Adipose tissue (tissue), 3 donors: ENCODE results near the gene ITGA3. TPM values are rescaled to one million over a fixed set of nuclear protein-coding genes. Genes with fewer than 3 reads are reported as not detected.

Source experiments
- H3K27ac ChIP-seq: one replicate; pipeline ENCODE4 v1.5.1; 2013; ENCODE audit warnings: low read depth, low read length
- WGBS, 3 donors: extraction: QIAGEN DNeasy Blood & Tissue Kit; methylation state at CpG; one replicate each; pipeline ENCODE4 v1.1.7; 2013; 5-methylcytosine and 5-hydroxymethylcytosine counted together
- polyA plus RNA-seq, 3 donors: library from polyadenylated mRNA; stranded (reverse); fragments of 200-250 nt; gene quantifications; one replicate each; pipeline ENCODE4 v1.2.3, GENCODE V29; 2013
- donor health status: healthy with polysubstance abuse.
- donor health status: Bipolar disorder and iron deficiency.
- donor health status: healthy.

Gene ITGA3
- polyA plus RNA-seq, 3 donors = 13.2 to 19.1 (median 13.4) TPM

DNA sequence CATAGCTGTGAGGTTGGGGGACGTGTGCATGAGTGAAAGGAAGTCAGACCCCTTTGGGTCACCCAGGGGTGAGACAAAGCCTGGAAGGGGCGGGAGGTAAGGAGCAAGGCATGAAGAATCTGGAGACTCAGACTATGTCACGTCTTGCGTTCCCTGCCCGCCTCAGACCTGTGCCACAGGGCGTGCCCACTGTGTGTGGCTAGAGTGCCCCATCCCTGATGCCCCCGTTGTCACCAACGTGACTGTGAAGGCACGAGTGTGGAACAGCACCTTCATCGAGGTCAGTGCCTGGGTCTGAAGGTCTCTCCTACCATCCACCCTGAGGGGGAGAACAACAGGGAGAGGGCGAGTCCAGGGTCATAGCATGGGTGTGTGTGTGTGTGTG is 24.2 kb downstream of the ITGA3 start:
- no peak overlapping the region for H3K27ac ChIP-seq
- WGBS, 3 donors = 82 to 92% (median 89%) methylated on average over 11 of the region's 11 CpGs

DNA sequence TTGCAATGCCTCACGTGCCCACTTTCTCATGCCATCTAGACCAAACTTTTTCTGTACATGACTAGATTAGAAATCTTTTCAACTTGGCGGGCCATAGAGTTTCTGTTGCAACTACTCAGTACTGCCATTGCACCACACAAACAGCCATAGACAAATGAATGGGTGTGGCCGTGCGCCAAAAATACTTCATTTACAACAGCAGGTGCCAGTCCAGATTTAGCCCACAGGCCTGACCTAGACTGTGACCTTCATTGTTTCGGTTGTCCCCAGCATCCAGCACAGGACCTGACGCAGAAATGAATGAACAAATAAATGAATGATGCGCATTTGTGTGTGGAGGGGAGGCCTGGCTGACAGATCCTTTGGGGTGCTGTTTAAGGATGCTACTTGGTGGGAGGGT is 24.9 kb downstream of the ITGA3 start:
- 86 to 91% (median 88%) methylated on average over 7 of the region's 7 CpGs for WGBS, 3 donors
- H3K27ac ChIP-seq = no peak overlapping the region

DNA sequence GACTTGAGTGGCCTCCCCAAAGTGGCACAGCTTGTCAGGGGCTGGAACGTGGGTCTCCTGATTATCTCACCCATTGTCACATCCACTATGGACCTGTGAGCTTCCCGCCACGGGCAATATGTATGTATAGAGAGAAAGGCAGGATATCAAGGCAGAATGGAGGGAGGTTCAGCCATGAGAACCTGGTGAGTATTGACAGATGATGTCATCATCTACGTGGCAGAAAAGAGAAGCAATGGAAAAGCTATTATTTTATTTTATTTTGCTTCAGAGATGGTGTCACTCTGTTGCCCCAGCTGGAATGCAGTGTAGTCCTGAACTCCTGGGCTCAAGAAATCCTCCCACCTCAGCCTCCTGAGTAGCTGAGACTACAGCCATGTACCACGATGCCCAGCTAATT is 25.8 kb downstream of the ITGA3 start:
- WGBS, 3 donors = 80 to 87% (median 83%) methylated on average over 5 of the region's 5 CpGs
- H3K27ac ChIP-seq = no peak overlapping the region

DNA sequence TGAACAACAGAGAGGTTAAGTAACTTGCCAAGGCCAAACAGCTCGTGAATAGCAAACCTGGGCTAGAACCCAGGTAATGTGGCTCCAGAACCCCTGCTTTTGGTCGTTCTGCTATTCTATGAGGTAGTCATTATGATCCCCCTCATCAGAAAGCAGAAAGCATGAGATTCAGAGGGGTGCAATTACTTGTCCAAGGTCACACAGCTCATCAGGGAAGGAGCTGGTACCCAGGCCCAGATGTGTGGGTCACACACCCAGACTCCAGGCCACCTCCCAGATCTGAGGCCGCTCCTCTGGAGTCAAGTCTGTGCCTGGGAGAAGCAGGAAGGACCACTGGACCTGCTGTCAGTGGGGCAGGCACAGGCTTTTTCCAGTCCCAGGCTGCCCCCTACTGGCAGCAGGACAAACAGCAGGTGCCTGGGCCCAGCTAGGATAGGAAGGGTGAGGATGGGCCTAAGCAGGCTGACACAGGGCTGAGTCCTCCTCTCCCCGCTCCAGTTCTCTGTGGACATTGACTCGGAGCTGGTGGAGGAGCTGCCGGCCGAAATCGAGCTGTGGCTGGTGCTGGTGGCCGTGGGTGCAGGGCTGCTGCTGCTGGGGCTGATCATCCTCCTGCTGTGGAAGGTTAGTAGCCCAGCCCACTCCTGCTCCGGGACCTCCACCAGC is 31.5 kb downstream of the ITGA3 start:
- WGBS, 3 donors = 37 to 57% (median 50%) methylated on average over 7 to 10 of the region's 10 CpGs
- no peak overlapping the region for H3K27ac ChIP-seq

DNA sequence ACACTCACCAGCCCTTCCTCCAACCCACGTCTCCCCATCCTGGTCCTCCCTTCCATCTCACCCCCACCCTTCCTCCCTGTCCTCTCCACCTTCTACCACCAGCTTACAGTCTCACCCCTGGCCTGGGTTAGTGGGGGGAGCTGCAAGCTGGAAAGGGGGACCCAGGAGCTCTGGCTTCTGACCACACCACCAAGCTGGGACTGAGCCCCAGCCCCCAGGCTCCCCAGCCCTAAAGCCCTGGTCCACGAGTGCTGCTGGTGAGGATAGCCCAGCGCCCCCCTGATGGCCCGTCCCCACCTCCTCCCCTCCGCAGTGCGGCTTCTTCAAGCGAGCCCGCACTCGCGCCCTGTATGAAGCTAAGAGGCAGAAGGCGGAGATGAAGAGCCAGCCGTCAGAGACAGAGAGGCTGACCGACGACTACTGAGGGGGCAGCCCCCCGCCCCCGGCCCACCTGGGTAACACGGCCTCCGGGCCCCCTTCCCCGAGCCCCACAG is 32.0 kb downstream of the ITGA3 start:
- H3K27ac ChIP-seq = no peak overlapping the region
- 79 to 86% (median 84%) methylated on average over 19 of the region's 19 CpGs for WGBS, 3 donors

DNA sequence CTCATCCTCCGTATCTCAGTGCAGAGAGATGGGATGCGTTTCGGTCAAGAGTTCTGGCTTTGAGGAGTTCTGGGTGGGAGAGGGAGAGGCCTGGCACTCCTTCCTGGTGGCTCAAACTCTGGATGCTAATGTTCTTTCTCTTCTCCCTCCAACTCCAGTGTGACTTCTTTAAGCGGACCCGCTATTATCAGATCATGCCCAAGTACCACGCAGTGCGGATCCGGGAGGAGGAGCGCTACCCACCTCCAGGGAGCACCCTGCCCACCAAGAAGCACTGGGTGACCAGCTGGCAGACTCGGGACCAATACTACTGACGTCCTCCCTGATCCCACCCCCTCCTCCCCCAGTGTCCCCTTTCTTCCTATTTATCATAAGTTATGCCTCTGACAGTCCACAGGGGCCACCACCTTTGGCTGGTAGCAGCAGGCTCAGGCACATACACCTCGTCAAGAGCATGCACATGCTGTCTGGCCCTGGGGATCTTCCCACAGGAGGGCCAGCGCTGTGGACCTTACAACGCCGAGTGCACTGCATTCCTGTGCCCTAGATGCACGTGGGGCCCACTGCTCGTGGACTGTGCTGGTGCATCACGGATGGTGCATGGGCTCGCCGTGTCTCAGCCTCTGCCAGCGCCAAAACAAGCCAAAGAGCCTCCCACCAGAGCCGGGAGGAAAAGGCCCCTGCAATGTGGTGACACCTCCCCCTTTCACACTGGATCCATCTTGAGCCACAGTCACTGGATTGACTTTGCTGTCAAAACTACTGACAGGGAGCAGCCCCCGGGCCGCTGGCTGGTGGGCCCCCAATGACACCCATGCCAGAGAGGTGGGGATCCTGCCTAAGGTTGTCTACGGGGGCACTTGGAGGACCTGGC is 33.3 kb downstream of the ITGA3 start:
- H3K27ac ChIP-seq = no peak overlapping the region
- WGBS, 3 donors = 84 to 86% (median 86%) methylated on average over 25 of the region's 25 CpGs

DNA sequence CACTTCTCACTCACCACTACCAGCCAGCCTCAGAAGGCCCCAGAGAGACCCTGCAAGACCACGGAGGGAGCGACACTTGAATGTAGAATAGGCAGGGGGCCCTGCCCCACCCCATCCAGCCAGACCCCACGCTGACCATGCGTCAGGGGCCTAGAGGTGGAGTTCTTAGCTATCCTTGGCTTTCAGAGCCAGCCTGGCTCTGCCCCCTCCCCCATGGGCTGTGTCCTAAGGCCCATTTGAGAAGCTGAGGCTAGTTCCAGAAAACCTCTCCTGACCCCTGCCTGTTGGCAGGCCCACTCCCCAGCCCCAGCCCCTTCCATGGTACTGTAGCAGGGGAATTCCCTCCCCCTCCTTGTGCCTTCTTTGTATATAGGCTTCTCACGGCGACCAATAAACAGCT is 34.2 kb downstream of the ITGA3 start:
- no peak overlapping the region for H3K27ac ChIP-seq
- WGBS, 3 donors = 76 to 88% (median 85%) methylated on average over 6 of the region's 6 CpGs

DNA sequence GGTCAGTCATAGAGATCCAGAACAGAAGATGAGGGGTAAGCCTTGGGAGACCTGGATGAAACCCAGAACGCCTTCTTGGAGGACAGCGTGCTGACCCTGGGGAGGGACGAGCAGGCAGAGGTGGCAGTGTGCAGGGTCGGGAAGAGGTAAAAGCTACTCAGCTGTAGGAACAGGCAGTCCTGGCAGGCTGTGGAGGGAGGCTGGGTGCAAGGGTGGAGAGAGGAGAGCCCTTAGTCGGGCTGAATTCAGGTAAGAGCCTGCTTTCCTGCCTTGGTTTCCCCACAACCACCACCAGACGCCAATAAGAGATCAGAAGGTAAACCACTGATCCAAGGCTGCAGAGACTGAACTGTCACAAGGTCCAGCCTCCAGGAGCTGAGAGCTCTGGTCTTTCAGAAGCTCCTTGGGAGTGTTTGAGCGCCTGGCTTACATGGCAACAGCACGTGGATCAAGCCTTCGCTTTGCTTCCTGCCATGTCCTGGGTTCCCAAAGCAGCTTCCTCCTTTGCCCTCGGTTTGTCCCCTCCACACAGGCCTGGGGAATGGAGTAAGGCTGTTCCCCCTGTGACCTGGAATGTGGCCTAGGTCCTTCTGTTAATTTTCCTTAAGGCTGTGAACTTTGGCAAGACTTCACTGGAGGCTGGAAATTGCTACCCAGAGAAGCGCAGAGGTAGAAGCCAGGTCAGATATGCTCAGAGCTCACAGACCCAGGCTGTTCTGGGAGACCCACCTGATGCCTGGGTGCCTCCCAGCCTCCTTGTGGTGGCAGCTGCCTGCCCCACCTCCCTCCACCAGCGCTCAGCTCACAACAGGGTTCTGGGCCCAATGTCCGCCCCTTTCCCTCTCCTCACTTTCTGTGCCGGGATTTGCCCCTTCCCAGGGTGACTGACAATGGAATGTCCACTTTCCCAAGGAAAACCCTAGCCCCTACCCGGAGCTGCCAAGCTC is 35.3 kb downstream of the ITGA3 start:
- H3K27ac ChIP-seq = no peak overlapping the region
- 65 to 77% (median 67%) methylated on average over 15 of the region's 15 CpGs for WGBS, 3 donors

DNA sequence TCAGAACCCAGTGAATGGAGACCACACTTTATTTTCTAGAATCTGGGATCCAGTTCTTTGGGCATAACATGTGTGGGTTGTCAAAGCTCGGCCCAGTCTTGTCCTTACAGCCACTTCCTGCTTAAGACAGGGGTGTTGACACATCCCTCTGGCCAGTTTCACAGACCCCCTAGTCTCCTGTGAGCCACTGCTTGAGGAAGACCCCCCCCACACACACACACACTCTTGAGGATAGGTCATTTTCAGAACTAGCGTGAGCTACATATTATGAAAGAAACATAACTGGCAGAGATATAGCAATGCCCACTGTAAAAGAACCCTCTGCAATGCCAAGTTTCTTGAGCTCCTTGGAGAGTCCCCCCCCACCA is 36.0 kb downstream of the ITGA3 start:
- 71 to 83% (median 74%) methylated on average over 2 of the region's 2 CpGs for WGBS, 3 donors
- H3K27ac ChIP-seq = no peak overlapping the region

DNA sequence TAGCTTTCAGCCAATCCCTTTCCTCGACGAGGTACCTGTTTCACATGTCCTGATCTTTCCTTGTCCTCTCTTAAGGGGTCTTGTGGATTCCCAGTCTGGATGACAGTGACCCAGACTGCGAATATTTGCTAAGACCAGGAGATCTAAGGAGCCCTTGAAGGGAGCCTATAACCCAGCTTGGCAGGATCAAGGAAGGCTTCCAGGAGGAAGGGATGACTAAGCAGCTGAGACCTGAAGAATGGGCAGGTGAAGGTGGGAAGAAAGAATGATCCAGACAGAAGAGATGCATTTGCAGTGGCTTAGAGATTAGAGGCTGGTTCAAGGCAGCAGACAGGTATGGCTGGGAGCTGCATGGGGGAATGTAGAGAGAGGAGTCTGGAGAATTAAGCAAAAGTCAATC is 37.3 kb downstream of the ITGA3 start:
- no peak overlapping the region for H3K27ac ChIP-seq
- 88 to 92% (median 90%) methylated on average over 3 of the region's 3 CpGs for WGBS, 3 donors

DNA sequence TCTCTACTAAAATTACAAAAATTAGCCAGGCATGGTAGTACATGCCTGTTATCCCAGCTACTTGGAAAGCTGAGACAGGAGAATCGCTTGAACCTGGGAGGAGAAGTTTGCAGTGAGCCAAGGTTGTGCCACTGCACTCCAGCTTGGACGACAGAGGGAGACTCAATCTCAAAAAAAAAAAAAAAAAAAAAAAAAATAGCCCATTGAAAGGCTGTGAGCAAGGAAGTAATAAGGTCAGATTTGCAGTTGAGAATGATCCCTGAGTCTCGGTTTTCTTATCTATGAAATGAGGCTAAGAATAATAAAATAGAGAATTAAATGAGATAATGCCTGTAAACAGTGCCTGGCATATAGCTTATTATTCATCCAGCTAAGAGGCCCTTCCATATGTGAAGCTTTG is 37.9 kb downstream of the ITGA3 start:
- no peak overlapping the region for H3K27ac ChIP-seq
- WGBS, 3 donors = 27 to 40% (median 40%) methylated on average over 3 of the region's 3 CpGs

DNA sequence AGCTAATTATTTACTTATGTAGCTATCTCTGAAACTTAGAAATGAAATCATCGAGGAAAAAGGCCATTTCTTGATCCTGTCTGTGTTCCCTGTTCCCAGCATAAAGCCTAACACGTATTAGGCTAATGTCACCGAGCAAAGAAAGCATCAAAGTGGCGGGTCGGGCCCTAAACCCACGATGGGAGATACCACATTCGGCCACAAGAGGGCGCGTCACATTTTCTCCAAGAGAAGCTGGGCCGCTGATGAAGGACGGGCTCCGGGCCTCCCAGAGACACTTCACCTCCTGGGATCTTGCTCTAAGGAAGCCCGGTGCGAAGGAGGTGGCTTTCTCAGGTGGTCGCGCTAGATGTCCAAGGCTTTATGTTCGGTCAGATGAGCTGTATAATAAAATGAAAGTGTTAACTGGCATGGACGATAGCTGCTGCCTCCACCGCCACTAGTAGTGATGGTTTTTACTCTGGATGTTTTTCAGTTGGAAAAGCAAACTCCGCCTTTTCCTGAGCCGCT is 38.4 kb downstream of the ITGA3 start:
- no peak overlapping the region for H3K27ac ChIP-seq
- 0 to 1% (median 0%) methylated on average over 21 of the region's 21 CpGs for WGBS, 3 donors

DNA sequence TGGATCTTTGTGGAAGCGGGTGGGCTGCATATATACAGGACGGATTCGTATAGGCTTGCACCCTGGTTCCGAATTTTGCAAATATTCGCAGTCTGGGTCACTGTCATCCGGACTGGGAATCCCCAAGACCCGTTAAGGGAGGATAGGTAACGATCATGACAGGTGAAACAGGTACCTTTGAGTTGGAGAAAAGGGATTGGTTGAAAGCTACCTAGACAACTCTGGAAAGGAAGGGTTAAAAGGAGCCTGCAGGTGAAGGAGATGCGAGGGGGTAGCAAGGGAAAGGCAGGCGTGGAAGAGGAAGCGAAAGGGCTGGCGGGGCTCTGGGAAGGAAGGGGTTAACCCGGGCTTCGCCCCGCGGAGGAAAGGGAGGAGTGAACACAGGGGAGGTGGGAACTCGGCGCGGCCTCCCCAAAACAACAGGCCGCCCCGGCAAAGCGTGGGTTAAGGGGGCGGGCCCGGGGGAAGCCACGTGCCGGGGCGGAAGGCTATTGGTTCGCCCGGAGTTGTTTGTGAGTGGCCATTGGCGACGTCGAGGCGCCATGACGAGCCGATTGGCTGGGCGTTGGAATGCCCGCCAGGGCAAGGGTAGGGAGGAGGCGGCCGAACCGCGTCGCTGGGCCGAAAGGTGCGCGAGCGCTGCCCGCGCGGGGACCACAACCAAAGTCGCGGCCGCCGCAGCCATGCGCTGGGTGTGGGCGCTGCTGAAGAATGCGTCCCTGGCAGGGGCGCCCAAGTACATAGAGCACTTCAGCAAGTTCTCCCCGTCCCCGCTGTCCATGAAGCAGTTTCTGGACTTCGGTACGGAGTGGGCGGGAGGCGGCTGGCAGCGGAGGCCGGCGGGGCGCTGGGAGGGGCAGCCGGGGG is 39.1 kb downstream of the ITGA3 start, which contains the start of gene PDK2:
TSS of gene PDK2 (plus strand) at position 599 of the 867 bp plus-strand sequence. CDS start at position 684, 85 bp downstream.
- WGBS, 3 donors = 1% methylated on average over 63 to 68 of the region's 68 CpGs
- no peak within 1 kb of the TSS for H3K27ac ChIP-seq

DNA sequence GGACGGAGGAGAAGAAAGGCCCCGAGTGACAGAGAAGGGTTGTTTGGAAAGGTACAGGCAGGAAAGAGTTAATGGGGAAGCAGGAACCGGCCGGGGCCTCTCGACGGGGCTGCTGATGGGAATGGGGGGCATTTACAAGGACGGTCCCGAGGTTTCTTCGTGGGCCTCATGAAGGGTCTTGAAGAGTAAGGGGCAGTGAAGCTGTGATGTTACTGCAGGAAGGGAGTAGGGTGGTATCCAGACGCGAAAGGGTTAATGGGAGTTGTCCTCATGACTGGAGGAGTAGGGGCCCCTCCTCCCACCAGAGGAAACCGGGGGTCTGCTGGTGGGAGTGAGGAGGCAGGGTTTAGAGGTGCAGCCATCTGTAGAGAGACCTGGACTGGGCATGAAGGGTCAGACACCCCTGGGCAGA is 39.7 kb downstream of the ITGA3 start:
- WGBS, 3 donors = 0% methylated on average over 12 of the region's 12 CpGs
- no peak overlapping the region for H3K27ac ChIP-seq

DNA sequence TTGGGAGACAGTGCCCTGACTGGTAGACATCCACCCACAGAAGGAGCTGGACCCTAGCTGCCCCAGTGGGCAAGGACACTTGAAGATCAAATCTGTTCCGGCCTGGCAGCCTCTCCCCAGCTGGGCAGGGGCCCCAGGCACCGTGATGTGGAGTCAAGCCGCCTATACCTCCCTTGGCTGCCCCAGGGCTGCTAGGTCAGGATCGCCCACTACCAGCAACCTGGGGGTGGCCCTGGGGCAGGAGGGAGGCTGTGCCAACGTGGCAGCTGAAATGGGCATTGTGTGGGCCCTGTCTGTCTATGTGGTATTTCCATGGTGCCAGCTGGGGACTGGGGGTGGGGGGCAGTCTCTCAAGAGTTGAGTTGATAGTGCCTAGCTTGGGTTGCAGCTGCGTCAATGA is 40.2 kb downstream of the ITGA3 start:
- H3K27ac ChIP-seq = no peak overlapping the region
- WGBS, 3 donors = 8 to 31% (median 25%) methylated on average over 6 of the region's 6 CpGs

DNA sequence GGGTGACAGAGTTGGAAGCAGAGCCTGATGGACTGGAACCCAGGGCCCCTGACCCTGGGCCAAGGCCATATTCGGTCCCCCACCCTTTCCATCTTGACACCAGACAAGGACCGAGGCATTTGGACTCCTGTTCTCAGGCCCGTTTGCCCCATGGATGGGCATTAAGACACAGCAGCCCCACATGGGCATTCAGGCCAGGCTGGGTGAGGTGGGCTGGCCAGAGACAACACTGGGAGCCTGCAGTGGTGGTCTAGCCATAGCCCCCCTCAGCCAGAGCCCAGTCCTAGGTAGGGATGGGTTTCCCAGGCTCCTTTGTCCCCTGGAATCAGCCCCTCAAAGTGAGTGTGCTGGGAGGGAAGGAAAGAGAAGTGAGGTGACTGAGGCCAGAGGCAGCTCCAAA is 40.8 kb downstream of the ITGA3 start:
- H3K27ac ChIP-seq = no peak overlapping the region
- WGBS, 3 donors = 58 to 79% (median 73%) methylated on average over 3 of the region's 3 CpGs

DNA sequence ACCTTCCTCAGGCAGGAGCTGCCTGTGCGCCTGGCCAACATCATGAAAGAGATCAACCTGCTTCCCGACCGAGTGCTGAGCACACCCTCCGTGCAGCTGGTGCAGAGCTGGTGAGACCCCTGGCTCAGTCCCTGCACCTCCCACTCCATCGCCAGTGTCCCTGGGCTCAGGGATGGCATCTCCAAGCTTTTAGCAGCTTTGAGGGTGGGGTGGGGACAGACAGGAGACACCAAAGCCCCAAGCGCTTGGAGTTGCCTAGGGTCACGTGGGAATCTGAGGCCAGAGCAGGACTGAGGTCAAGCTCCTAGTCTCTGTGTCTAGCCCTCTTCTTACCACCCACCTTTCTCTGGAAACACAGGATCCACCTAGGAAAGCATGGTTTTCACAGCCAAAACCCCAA is 41.5 kb downstream of the ITGA3 start:
- 76 to 84% (median 84%) methylated on average over 7 of the region's 7 CpGs for WGBS, 3 donors
- H3K27ac ChIP-seq = no peak overlapping the region

DNA sequence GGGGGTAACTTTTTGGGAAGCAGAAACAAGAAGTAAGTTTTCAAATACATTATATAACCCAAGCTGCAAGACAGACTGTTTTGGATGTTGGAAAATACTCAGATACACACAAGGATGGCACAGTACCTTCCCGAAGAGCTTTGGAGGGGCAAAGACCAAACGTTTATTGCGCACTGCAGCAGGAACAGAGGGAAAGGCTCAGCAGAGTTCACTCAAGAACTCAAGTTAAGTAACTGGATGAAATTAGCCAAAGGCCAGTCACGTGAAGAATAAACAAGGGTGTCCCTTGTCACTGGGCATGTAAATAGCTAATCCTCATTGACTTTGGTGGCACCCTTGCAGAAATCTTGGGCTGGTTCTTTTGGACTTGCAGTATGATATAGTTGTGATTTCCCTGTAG is 42.0 kb downstream of the ITGA3 start:
- no peak overlapping the region for H3K27ac ChIP-seq
- WGBS, 3 donors = 69 to 79% (median 77%) methylated on average over 4 of the region's 4 CpGs
